ENCODE measurements around the gene SCAMP1. TPM values are rescaled to one million over a fixed set of nuclear protein-coding genes. Genes with fewer than 3 reads are reported as not detected.

SCAMP1 gene
- total and polyA plus RNA-seq, 2 of the 8 experiments (the other 6 are each of a cell fraction or from before 2014, with no cell fraction given): 18.6 to 55.9 TPM

DNA sequence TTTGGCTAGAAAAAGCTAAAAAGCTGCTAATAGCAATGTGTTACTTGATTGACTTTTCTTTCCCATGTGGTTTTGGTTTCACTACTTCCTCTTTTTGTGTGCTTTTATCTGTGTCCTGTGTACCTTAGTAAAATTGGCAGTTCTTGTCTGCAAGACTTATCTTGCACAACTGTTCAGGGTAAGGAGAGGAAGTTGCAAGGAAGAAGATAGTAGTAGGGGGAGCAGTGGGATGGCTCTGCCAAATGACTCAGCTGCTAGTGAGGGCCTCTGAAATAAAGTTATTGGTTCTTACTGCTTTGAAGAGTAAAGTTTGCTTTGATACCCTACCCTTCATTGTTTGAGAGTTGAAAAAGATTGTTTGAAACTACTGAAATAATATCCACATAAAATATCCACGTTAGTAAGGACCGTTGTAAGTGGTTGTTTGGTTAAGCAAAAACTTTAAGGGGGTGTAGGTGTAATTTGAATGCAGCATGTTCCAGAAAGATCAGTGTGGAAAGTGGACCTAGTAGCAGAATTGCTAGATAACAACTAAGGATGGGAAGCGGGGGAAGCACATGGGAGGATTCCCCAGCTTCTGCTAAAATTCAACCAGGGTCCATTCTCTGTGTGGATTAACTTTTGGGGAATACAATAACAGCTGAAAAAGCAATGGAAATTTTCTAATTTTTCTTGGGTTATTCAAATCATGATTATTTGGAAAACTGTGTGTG, 123.5 kb downstream of the SCAMP1 start:
- H3K79me2 ChIP-seq (ENCODE audit: control insufficient read depth in 1 of 2, insufficient read depth in 2 of 2, low read length in 2 of 2): no peaks in the 10 kb centered on the region
- H3K4ac ChIP-seq (replicated peaks; ENCODE audit: insufficient read length, low read depth, low read length): no peak overlapping the region
- 92% methylated on average over 3 of the region's 3 CpGs; no CpG with 5 or more reads in 1 of the 2 experiments for WGBS, 2 experiments (ENCODE audit: extremely low coverage in 1 of 2, insufficient coverage in 1 of 2, insufficient read length in 1 of 2, insufficient replicate concordance in 2 of 2, low coverage in 1 of 2, low lambda C conversion rate in 2 of 2, missing lambda C conversion rate in 1 of 2)
- no peak overlapping the region for H4K8ac ChIP-seq (ENCODE audit: extremely low read depth, insufficient read depth, low read length)
- no peaks in the 10 kb centered on the region for H3K4me1 ChIP-seq (replicated peaks in 1 of 4; ENCODE audit: control insufficient read depth in 3 of 4, insufficient read depth in 4 of 4, low read length in 3 of 4)
- H4K5ac ChIP-seq (ENCODE audit: insufficient read length, low read depth, low read length): no peak overlapping the region
- H3K79me1 ChIP-seq (ENCODE audit: low read depth, low read length): no peaks in the 10 kb centered on the region; the same call in none of the 2 replicates
- ChIA-PET CTCF (ENCODE audit: partially characterized antibody) (interaction anchor here (1.0 to 1.6 kb wide), 3 partner anchors 10 to 163 kb away, joined by 4 to 6 read pairs (median 4); no protein-coding TSS in a partner anchor), POLR2A (ENCODE audit: partially characterized antibody) (no interaction called here)
- H3K23me2 ChIP-seq (ENCODE audit: low read depth, low read length): no peaks in the 10 kb centered on the region; the same call in 1 of the 2 replicates
- no peak overlapping the region for H2AK5ac ChIP-seq (ENCODE audit: low read depth, low read length)
- H2BK20ac ChIP-seq (ENCODE audit: low read length): no peak overlapping the region
- H3K9me3 ChIP-seq (ENCODE audit: insufficient read depth in 2 of 2, low read depth in 1 of 2, low read length in 1 of 2): no peaks in the 10 kb centered on the region
- no peak overlapping the region for H3K56ac ChIP-seq (replicated peaks; ENCODE audit: insufficient read length, low read depth, low read length)
- peak overlapping the region in 1 of 4 experiments; percentile 26; a peak in 1 of 7 replicates for H3K9ac ChIP-seq (replicated peaks in 1 of 4; ENCODE audit: extremely low read depth in 1 of 4, low read depth in 3 of 4, low read length in 3 of 4)
- no peaks in the 10 kb centered on the region for H4K20me1 ChIP-seq (replicated peaks in 1 of 2; ENCODE audit: control insufficient read depth in 1 of 2, insufficient read depth in 2 of 2, low read length in 2 of 2)
- H3K4me2 ChIP-seq (ENCODE audit: insufficient read depth in 1 of 2, low read depth in 2 of 2, low read length in 2 of 2): no peak overlapping the region
- H2BK120ac ChIP-seq (replicated peaks; ENCODE audit: low read depth, low read length): no peak overlapping the region
- no peak overlapping the region for H3K14ac ChIP-seq (ENCODE audit: insufficient read length)
- H2BK12ac ChIP-seq (ENCODE audit: low read depth, low read length): no peak overlapping the region
- no peak overlapping the region for H2AFZ ChIP-seq (ENCODE audit: low read length)
- H3K23ac ChIP-seq (ENCODE audit: insufficient read length): no peak overlapping the region
- H2BK5ac ChIP-seq (ENCODE audit: low read depth, low read length): no peak overlapping the region
- FAIRE-seq: peak; percentile 45
- DNase-seq (ENCODE audit: low read depth in 1 of 2, low spot score in 2 of 2): no peak
- no peak overlapping the region for H3K4me3 ChIP-seq (ENCODE audit: extremely low read depth in 1 of 4, insufficient read depth in 2 of 4, low read depth in 3 of 4, low read length in 4 of 4)
- no peak overlapping the region for H3K18ac ChIP-seq (ENCODE audit: extremely low read depth, low read length)
- H3K36me3 ChIP-seq (ENCODE audit: control insufficient read depth in 2 of 4, insufficient read depth in 4 of 4, low read length in 3 of 4): peaks cover 0 to 17% (median 4%) of the 10 kb centered on the region in 4 experiments; a peak in 5 of 8 replicates
- no peaks in the 10 kb centered on the region for H3K27me3 ChIP-seq (replicated peaks in 1 of 4; ENCODE audit: control insufficient read depth in 3 of 4, extremely low read depth in 1 of 4, insufficient read depth in 3 of 4, low read length in 3 of 4)
- no peak overlapping the region for H4K91ac ChIP-seq (replicated peaks; ENCODE audit: insufficient read length, low read length)
- H3K27ac ChIP-seq (ENCODE audit: low read depth, low read length): no peak overlapping the region
- no peak overlapping the region for H2BK15ac ChIP-seq (ENCODE audit: low read length)
- TF ChIP-seq TAF1 (IDR thresholded peaks at IDR 0.05; ENCODE audit: low read depth, low read length) (no peak), KDM1A (IDR thresholded peaks at IDR 0.05; ENCODE audit: borderline replicate concordance, low read length) (no peak), TEAD4 (IDR thresholded peaks at IDR 0.05; ENCODE audit: low read depth, low read length) (no peak), SAP30 (IDR thresholded peaks at IDR 0.05; ENCODE audit: insufficient read depth, insufficient replicate concordance, low read length) (no peak), TAF7 (optimal IDR thresholded peaks at IDR 0.05; ENCODE audit: borderline replicate concordance, low read depth, low read length) (no peak), CHD1 (IDR thresholded peaks at IDR 0.05; ENCODE audit: low read depth, low read length) (no peak), HDAC2 (IDR thresholded peaks at IDR 0.05; ENCODE audit: borderline replicate concordance in 1 of 2, low read depth in 2 of 2, low read length in 2 of 2) (no peak), CBX8 (IDR thresholded peaks at IDR 0.05; ENCODE audit: borderline replicate concordance, low read depth, low read length) (no peak), ATF3 (IDR thresholded peaks at IDR 0.05; ENCODE audit: insufficient read depth, low read depth, low read length) (no peak), SRF (IDR thresholded peaks at IDR 0.05; ENCODE audit: low read depth, low read length) (no peak), YY1 (IDR thresholded peaks at IDR 0.05; ENCODE audit: low read depth, low read length) (no peak), PHF8 (conservative IDR thresholded peaks at IDR 0.05; ENCODE audit: low read depth, low read length) (no peak)
